ENCODE data around the gene KCNJ18.
"Not testable (repeated sequence)": the region's sequence is repeated elsewhere in the genome, so short reads cannot be mapped to it uniquely, and the experiment has no call there.

Gene KCNJ18

DNA sequence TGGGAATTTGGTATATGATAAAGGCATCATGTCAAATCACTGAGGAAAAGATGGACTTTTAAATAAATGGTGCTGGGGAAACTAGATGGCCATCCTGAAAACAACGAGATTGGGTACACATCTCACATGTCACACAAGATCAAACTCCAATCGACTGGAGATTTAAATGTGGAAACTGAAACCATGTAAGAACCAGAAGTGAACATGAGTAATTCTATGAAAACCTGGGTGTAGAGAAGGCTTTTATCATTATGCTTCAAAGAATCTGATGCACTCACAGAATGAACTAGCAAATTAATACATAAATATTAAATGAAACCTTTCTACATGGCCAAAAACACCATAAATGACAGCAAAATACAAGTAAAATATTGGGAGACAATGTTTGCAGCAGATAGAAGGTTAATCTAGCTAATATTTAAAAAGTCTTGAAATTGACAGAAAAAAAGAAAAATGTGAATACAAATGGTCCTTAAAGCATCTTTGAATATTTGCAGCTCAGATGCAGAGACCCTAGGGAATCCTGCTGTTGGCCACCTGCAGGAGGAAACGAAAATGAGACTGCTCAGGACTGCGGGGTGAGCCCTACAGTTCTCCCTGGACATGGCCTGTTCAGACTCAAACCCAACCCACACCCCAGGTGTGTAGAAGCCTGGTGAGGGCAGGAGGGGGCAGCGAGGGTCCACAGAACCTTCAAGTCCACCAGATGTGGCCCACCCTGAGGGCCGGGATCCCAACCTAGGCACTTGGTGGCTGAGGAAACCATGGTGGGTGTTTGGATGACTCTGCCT, 32.1 kb downstream of the KCNJ18 start:
- H3K4me1 ChIP-seq; H3K79me2 ChIP-seq; H3K27me3 ChIP-seq (ENCODE audit: control insufficient read depth, insufficient read depth, low read length); H3K9ac ChIP-seq; H2AFZ ChIP-seq; H3K9me3 ChIP-seq (ENCODE audit: control insufficient read depth, low read length); H3K36me3 ChIP-seq (ENCODE audit: control insufficient read depth, insufficient read depth, low read length); H3K4me3 ChIP-seq (ENCODE audit: low read depth, low read length); H3K4me2 ChIP-seq (ENCODE audit: low read length); H3K27ac ChIP-seq: not testable (repeated sequence)

DNA sequence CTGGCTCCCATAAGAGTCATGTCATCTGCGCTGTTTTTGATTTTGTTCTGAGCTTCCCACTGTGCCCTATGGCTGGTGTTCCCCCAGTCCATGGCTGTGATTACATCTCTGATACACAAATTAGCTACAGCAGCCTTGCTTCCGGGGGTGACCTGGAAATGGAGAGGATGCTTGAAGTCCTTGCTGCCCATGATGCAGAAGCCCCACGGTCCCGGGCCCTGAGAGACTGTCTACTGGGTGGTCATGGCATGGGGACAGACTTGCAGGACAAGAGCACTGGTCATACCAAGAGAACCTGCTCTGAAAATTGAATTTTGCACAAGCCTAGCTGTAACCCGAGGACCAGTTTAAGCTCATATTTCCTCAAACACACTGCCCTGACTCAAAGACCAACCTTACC, 38.8 kb downstream of the KCNJ18 start:
- not testable (repeated sequence) for H3K27me3 ChIP-seq (ENCODE audit: control insufficient read depth, insufficient read depth, low read length); H3K9me3 ChIP-seq (ENCODE audit: control insufficient read depth, low read length); H3K4me3 ChIP-seq (ENCODE audit: low read depth, low read length); H3K4me1 ChIP-seq; H3K4me2 ChIP-seq (ENCODE audit: low read length); H3K9ac ChIP-seq; H3K27ac ChIP-seq; H3K79me2 ChIP-seq; H2AFZ ChIP-seq; H3K36me3 ChIP-seq (ENCODE audit: control insufficient read depth, insufficient read depth, low read length)

DNA sequence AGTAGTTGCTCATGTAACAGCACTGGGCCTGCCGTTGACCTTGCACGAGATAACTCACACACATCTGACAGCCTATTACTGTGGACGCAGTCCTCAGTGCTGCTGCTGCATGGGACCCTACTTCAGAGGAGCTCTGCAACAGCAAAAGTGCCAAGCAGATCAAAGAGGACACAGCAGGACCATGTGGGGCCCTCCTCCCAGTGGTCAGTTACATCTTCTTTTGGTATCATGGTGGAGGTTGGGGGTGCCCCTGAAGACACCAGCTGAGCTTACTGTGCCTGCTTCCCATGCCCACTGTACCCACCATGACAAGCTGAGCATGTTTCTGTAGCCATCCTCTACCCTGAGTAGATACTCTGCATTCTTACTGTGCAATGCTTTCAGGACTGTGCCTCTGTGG, 41.6 kb downstream of the KCNJ18 start:
- H3K4me3 ChIP-seq (ENCODE audit: low read depth, low read length); H3K9ac ChIP-seq; H2AFZ ChIP-seq; H3K36me3 ChIP-seq (ENCODE audit: control insufficient read depth, insufficient read depth, low read length); H3K27ac ChIP-seq; H3K4me2 ChIP-seq (ENCODE audit: low read length); H3K4me1 ChIP-seq; H3K9me3 ChIP-seq (ENCODE audit: control insufficient read depth, low read length); H3K79me2 ChIP-seq; H3K27me3 ChIP-seq (ENCODE audit: control insufficient read depth, insufficient read depth, low read length): not testable (repeated sequence)

DNA sequence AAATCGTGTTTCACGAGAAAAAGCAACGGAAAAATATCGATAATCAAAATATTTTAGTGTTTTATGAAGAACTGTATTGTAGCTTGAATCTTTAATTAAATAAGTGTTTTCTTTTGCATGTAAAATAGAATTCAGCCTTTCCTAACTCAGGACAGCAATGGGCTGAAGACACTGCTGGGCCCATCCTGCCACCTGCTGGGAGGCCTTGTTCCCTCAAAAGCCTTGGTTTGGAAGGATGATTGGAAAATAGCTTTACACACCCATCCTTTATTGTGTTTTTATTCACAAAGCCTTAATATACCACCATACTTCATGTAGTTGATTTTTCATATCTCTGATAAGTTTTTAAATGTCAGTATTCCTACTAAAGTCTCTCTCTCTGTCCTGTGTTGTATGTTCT, 43.5 kb downstream of the KCNJ18 start:
- not testable (repeated sequence) for H3K4me1 ChIP-seq; H3K4me3 ChIP-seq (ENCODE audit: low read depth, low read length); H3K27ac ChIP-seq; H2AFZ ChIP-seq; H3K79me2 ChIP-seq; H3K36me3 ChIP-seq (ENCODE audit: control insufficient read depth, insufficient read depth, low read length); H3K27me3 ChIP-seq (ENCODE audit: control insufficient read depth, insufficient read depth, low read length); H3K9me3 ChIP-seq (ENCODE audit: control insufficient read depth, low read length); H3K9ac ChIP-seq; H3K4me2 ChIP-seq (ENCODE audit: low read length)

DNA sequence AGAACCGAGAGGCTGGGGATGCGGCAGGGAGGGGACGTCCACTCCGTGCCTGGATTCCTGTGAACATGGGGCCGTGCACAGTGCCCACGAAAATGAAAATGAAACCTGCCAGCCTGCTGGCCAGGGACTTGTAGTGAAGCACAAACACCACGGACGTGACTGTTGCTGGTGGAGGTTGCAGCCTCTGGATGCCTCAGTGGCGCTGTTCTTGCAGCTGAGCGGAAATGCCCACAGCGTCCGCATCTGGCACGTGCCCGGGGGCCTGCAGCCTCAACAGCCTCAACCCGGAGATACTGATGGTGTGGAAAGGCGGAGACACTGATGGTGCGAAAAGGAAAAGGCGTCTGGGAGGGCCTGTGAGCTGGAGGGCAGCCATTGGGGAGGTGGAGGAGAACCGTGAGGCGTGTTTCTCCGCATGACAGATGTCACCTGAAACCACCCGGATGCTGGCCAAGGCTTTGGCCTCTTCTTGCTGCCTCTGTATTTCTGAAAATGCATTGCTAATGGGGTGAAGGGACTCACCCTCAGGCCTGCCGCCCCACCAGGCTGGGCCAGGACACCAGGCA, 44.8 kb downstream of the KCNJ18 start:
- not testable (repeated sequence) for H3K4me3 ChIP-seq (ENCODE audit: low read depth, low read length); H3K4me1 ChIP-seq; H3K36me3 ChIP-seq (ENCODE audit: control insufficient read depth, insufficient read depth, low read length); H3K4me2 ChIP-seq (ENCODE audit: low read length); H3K9ac ChIP-seq; H2AFZ ChIP-seq; H3K27ac ChIP-seq; H3K27me3 ChIP-seq (ENCODE audit: control insufficient read depth, insufficient read depth, low read length); H3K79me2 ChIP-seq; H3K9me3 ChIP-seq (ENCODE audit: control insufficient read depth, low read length)

DNA sequence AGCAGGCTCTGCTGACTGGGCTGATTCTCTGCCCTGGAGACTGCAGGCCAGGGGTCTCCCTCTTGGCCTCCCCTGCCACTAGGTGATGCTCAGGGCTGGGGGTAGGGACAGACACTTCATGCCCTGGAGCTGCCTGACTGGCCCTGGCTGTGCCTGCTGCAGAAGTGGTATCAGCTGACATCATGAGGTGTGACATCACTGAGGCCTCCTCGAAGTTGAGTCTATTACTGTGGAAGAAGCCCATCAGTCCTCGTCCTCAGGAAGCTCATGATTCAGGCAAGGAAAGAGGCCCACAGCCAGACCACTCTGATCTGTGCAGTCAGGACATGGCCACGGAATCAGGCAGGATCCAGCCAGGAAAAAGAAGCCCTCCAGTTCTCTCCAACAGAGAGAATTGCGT, 45.9 kb downstream of the KCNJ18 start:
- H3K79me2 ChIP-seq; H3K9me3 ChIP-seq (ENCODE audit: control insufficient read depth, low read length); H3K4me2 ChIP-seq (ENCODE audit: low read length); H3K27me3 ChIP-seq (ENCODE audit: control insufficient read depth, insufficient read depth, low read length); H3K9ac ChIP-seq; H3K4me1 ChIP-seq; H3K27ac ChIP-seq; H2AFZ ChIP-seq; H3K4me3 ChIP-seq (ENCODE audit: low read depth, low read length); H3K36me3 ChIP-seq (ENCODE audit: control insufficient read depth, insufficient read depth, low read length): not testable (repeated sequence)

DNA sequence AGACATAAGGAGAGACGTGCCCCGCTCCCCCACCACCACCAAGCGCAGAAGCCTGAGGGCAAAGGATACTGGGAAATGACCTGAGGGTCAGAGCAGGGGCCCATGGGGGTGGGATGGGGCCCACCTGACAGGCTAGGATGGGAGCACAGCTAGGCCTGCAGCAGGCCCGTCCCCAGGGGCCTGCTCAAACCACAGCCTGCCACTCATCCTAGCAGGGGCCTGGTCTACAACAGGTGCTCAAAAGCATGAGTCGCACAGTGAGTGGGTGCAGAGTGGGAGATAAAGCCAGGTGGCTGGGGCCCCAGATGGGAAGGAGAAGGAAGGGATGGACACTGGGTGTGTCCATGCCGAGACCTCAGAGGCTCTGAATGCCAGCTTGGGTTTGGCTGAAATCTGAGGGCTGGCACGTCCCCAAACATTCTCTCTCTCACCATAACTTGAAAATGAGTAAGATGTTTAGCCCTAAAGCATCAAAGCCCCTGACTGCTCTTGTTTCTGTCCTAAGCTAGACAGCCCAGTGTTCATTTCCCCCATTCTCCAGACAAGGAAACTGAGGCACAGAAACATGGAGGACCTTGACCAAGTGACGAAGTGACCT, 46.7 kb downstream of the KCNJ18 start:
- H2AFZ ChIP-seq; H3K27ac ChIP-seq; H3K36me3 ChIP-seq (ENCODE audit: control insufficient read depth, insufficient read depth, low read length); H3K9me3 ChIP-seq (ENCODE audit: control insufficient read depth, low read length); H3K4me3 ChIP-seq (ENCODE audit: low read depth, low read length); H3K27me3 ChIP-seq (ENCODE audit: control insufficient read depth, insufficient read depth, low read length); H3K79me2 ChIP-seq; H3K4me1 ChIP-seq; H3K4me2 ChIP-seq (ENCODE audit: low read length); H3K9ac ChIP-seq: not testable (repeated sequence)

DNA sequence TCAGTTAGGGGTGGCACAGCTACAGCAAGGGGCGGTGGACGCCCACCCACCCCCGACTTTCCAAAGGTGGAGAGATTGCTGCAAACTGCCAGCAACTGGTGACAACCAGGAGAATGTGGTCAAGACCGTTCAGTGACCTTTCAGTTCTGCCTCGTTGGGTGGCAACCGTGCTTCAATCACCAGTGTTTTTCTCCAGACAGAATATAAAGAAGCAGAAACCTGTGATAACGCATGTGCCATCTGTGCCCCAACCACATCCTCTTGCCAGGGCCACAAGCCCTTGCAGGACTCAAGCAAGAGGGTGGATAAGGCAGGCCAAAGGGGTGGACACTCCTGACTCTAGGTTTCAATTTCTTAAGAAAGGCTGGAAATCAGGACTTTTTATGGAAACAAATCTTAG, 47.2 kb downstream of the KCNJ18 start:
- H3K9me3 ChIP-seq (ENCODE audit: control insufficient read depth, low read length); H2AFZ ChIP-seq; H3K79me2 ChIP-seq; H3K9ac ChIP-seq; H3K27ac ChIP-seq; H3K36me3 ChIP-seq (ENCODE audit: control insufficient read depth, insufficient read depth, low read length); H3K4me1 ChIP-seq; H3K27me3 ChIP-seq (ENCODE audit: control insufficient read depth, insufficient read depth, low read length); H3K4me2 ChIP-seq (ENCODE audit: low read length); H3K4me3 ChIP-seq (ENCODE audit: low read depth, low read length): not testable (repeated sequence)

DNA sequence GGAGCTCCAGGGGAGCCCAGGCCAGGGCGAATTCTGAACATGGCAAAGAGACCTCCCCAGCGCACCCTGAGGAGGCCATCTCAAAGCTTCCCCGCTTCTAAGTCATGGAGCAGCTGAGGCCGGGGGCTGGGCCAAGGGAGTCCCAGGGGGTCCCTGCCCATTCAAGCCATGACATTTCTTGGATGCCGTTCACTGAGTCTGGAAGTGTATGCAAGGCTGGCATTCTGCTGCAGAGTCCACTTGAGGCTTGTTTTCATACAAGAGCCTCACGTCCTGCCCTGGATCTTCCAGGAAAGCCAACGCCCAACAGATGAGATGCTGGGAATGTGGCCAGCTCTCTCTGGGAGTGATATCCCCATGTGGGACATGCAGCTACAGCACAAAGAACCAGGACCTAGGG, 48.5 kb downstream of the KCNJ18 start:
- not testable (repeated sequence) for H3K36me3 ChIP-seq (ENCODE audit: control insufficient read depth, insufficient read depth, low read length); H3K9me3 ChIP-seq (ENCODE audit: control insufficient read depth, low read length); H3K4me2 ChIP-seq (ENCODE audit: low read length); H3K27ac ChIP-seq; H3K27me3 ChIP-seq (ENCODE audit: control insufficient read depth, insufficient read depth, low read length); H3K79me2 ChIP-seq; H3K9ac ChIP-seq; H3K4me3 ChIP-seq (ENCODE audit: low read depth, low read length); H3K4me1 ChIP-seq; H2AFZ ChIP-seq

DNA sequence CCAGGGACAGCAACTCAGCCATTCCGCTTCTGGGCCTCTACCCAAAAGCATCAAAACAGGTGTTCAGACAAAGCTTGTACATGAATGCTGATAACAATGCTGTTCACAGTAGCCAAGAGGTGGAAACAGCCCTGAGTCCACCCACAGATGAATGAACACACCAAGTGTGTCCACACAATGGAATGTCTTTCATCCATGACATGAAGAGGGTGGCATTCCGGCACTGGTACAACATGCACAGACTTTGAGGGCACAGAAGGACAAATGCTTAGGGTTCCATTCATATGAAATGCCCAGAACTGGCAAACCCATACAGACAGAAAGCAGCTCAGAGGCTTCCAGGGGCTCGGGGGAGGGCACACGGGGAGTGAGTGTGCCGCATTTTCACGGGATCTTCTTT, 49.2 kb downstream of the KCNJ18 start:
- H3K9ac ChIP-seq; H3K4me2 ChIP-seq (ENCODE audit: low read length); H3K4me1 ChIP-seq; H3K27ac ChIP-seq; H3K27me3 ChIP-seq (ENCODE audit: control insufficient read depth, insufficient read depth, low read length); H3K9me3 ChIP-seq (ENCODE audit: control insufficient read depth, low read length); H3K36me3 ChIP-seq (ENCODE audit: control insufficient read depth, insufficient read depth, low read length); H3K79me2 ChIP-seq; H2AFZ ChIP-seq; H3K4me3 ChIP-seq (ENCODE audit: low read depth, low read length): not testable (repeated sequence)
